HUES6 (cell line): ENCODE results near the gene B3GAT1.
A peak's percentile ranks its signal among the peaks of the same experiment; 100 is the strongest.

Experiments
- H3K27ac ChIP-seq: 2 replicates; pipeline ENCODE4 v1.7.0; 2013; ENCODE audit warnings: low read depth, mild to moderate bottlenecking, low read length, inconsistent platforms
- H3K27me3 ChIP-seq: 2 replicates; pipeline ENCODE4 v1.6.1; 2013; ENCODE audit warnings: low read length; ENCODE audit not compliant: control insufficient read depth, insufficient read depth
- H3K36me3 ChIP-seq: 2 replicates; pipeline ENCODE4 v1.6.1; 2013; ENCODE audit warnings: low read length; ENCODE audit not compliant: control insufficient read depth, insufficient read depth
- H3K4me1 ChIP-seq: 2 replicates; pipeline ENCODE4 v1.6.1; 2013; ENCODE audit warnings: low read length; ENCODE audit not compliant: control insufficient read depth, insufficient read depth
- H3K4me3 ChIP-seq: 2 replicates; pipeline ENCODE4 v1.5.1; 2013; ENCODE audit warnings: low read depth, low read length
- H3K9ac ChIP-seq: one replicate; pipeline ENCODE4 v1.6.1; 2013; ENCODE audit warnings: mild to moderate bottlenecking, low read length
- H3K9me3 ChIP-seq: 2 replicates; pipeline ENCODE4 v1.6.1; 2013; ENCODE audit warnings: low read depth, low read length; ENCODE audit not compliant: control insufficient read depth, insufficient read depth

The B3GAT1 gene

GRCh38 chr11:134330611-134331353 is 81.3 kb downstream of the B3GAT1 start:
- peak overlapping the region; percentile 62 for H3K4me3 ChIP-seq
- H3K27me3 ChIP-seq, result peaks cover 56% of the 10 kb centered on the region
- H3K36me3 ChIP-seq, result no peaks in the 10 kb centered on the region
- H3K9me3 ChIP-seq, result no peaks in the 10 kb centered on the region
- H3K4me1 ChIP-seq, result peaks cover 12% of the 10 kb centered on the region
- H3K27ac ChIP-seq, result no peak overlapping the region
- H3K9ac ChIP-seq, result no peak overlapping the region
